ENCODE data around the gene ERCC3.
"Not testable (repeated sequence)": the region's sequence is repeated elsewhere in the genome, so short reads cannot be mapped to it uniquely, and the experiment has no call there.

The ERCC3 gene

DNA sequence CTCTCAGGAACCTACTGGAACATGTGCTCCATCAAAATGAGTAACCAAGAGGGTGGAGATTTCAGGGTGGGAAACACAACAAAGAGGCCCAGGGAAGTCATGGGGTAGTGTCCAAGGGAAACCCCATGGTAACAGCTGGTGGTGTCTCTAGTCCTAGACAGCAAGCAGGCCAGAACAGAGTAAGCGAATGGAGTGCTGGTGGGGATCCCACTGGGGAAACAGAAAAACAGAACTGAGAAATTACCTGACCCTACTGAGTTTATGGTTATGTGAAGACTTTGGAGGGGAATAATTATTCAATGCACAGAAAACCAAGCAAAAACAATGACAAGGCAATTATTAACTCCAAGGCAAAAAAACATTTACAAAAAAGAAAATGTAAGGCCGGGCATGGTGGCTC, 16.9 kb downstream of the ERCC3 start:
- no peak for DNase-seq

DNA sequence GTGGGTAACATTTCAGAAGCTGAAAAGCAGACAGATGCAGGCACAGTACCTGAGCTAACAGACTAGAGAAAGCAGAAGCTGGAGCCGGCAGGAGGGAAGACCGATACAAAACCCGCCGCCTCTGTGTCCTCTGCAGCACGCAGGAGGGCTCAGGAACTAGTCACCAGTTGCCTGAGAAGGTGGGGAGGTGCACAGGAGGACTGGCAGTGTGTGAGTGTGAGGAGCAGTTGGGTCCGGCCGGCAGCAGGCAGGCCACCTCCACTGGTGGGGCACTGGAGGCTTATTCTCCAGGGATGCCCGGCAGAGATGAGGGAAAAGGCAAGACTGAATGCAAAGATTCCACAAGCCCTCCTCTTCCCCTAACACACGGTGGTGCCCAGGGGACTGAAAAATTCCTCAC, 18.2 kb downstream of the ERCC3 start:
- DNase-seq, result no peak

GRCh38 chr2:127275356-127275755, 18.6 kb downstream of the ERCC3 start:
- DNase-seq, result no peak

GRCh38 chr2:127270663-127271062, 23.3 kb downstream of the ERCC3 start:
- no peak for DNase-seq

GRCh38 chr2:127261804-127262406, 32.0 kb downstream of the ERCC3 start:
- no peak for DNase-seq

- no peak for DNase-seq
These were observed 34.6 kb downstream of the ERCC3 start for GRCh38 chr2:127259355-127259754.

DNA sequence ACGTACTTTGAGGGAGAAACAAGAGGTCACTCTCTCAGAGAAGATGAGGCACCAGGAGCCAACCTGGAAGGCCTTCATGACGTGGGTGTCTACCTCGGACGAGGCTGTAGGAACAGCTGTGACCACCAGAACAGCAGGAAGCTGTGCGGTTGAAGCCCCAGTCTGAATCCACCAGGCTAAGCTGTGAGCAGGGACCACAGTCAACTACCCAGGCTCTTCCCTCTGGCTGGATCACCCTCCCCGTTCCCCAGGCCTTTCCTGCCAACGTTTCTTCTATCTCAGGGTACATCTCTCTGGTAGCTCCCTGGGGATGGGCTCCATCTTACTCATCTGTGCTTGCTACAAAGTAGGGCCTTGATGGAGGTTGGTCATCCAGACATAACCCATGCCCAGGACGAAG, 37.1 kb downstream of the ERCC3 start:
- DNase-seq, result no peak

DNA sequence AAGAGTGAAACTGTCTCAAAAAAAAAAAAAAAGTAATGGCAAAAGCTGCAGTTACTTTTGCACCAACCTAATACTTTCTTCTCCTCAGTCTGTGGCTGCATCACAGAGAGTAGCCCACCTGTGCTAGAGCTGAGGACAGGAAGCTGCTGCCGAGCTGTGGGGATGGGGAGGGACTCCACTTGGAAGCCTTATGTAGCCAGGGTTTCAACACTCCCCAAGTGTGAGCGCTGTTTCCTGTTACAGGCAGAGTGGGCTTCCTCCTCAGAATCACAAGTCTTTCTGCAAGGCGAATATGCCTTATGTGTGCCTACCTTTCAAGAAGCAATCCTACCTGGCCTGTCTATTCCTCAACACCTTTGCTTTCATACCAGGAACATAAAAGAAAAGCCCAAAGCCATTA, 37.6 kb downstream of the ERCC3 start:
- no peak for DNase-seq

- no peak for DNase-seq
These were observed 38.2 kb downstream of the ERCC3 start for GRCh38 chr2:127255721-127256120.

- no peak for DNase-seq
These were observed 38.8 kb downstream of the ERCC3 start for GRCh38 chr2:127255146-127255545.

DNA sequence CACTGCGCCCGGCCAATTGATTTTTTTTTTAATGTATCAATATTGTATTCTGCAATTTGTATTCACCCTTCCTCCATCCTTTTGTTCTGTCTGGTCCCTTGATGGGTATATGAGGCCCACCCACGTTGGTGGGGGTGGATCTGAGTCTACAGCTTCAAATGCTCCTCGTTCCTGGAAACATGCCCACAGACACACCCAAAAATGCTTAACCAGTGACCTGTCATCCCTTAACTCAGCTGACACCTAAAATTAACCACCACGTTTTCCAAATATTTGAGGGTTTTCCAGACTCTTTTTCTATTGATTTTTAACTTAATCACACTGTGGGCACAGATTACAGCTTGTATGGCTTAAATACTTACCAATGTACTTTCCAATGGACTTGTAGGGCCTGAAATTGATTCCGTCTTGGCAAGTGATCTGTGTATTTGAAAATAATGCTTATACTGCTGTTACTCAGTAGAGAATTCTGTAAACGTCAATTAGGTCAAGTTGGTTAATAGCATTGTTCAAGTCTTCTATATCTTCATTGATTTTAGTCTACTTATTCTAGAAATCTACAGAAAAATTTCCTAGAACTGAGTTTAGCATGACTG, 39.5 kb downstream of the ERCC3 start:
- DNase-seq, result no peak

DNA sequence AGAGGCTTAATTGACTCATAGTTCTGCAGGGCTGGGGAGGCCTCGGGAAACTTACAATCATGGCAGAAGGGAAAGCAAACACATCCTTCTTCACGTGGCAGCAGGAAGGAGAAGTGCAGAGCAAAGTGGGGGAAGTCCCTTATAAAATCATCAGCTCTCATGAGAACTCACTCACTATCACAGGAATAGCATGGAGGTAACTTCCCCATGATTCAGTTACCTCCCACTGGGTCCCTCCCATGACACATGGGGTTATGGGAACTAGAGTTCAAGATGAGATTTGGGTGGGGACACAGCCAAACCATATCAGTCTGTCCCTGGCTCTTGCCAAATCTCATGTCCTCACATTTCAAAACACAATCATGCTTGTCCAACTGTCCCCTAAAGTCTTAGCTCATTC, 52.8 kb downstream of the ERCC3 start:
- not testable (repeated sequence) for DNase-seq

- no peak for DNase-seq
These were observed 54.5 kb downstream of the ERCC3 start for GRCh38 chr2:127239395-127239794.

DNA sequence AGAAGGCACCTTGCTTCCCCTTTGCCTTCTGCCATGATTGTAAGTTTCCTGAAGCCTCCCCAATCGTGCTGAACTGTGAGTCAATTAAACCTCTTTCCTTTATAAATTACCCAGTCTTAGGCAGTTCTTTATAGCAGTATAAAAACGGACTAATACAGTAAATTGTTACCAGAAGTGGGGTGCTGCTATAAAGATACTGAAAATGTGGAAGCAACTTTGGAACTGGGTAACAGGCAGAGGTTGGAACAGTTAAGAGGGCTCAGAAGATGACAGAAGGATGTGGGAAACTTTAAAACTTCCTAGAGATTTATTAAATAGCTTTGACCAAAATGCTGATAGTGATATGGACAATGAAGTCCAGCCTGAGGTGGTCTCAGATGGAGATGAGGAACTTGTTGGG, 56.2 kb downstream of the ERCC3 start:
- not testable (repeated sequence) for DNase-seq

DNA sequence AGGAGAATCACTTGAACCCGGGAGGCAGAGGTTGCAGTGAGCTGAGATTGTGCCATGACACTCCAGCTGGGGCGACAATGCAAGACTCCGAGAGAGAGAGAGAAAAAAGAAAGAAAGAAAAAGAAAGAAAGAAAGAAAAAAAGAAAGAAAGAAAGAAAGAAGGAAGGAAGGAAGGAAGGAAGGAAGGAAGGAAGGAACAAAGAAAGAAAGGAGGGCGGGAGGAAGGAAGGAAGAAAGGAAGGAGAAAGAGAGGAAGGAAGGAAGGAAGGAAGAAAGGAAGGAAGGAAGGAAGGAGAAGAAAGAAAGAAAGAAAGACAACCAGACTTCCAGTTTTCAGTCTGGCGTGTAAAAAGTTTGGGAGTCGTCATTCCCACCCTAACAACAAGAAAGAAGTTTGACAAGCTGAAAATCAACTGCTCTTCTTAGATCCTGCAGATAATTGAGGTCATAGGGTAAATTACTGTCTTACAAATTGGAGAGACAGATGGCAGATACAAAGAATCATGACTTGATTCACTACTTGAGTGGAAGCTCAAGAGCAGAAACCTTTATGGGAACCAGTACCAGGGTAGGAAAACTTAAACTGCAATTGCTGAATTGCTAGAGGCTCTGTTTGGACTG, 58.8 kb downstream of the ERCC3 start:
- no peak for DNase-seq

GRCh38 chr2:127233710-127234109, 60.2 kb downstream of the ERCC3 start:
- DNase-seq, result no peak

GRCh38 chr2:127231130-127231865, 62.6 kb downstream of the ERCC3 start:
- DNase-seq, result no peak

GRCh38 chr2:127229555-127229954, 64.4 kb downstream of the ERCC3 start:
- DNase-seq, result no peak

- no peak for DNase-seq
These were observed 65.8 kb downstream of the ERCC3 start for GRCh38 chr2:127228102-127228501.

DNA sequence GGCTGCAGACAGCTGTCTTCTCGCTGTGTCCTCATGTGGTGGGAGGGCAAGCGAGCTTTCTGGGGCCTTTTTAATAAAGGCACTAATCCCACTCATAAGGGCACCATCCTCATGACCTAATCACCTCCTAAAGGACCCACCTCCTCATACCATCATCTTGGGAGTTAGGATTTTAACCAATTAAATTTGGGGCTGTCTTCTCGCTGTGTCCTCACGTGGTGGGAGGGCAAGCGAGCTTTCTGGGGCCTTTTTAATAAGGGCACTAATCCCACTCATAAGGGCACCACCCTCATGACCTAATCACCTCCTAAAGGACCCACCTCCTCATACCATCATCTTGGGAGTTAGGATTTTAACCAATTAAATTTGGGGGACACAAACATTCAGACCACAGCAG, 66.7 kb downstream of the ERCC3 start:
- not testable (repeated sequence) for DNase-seq

DNA sequence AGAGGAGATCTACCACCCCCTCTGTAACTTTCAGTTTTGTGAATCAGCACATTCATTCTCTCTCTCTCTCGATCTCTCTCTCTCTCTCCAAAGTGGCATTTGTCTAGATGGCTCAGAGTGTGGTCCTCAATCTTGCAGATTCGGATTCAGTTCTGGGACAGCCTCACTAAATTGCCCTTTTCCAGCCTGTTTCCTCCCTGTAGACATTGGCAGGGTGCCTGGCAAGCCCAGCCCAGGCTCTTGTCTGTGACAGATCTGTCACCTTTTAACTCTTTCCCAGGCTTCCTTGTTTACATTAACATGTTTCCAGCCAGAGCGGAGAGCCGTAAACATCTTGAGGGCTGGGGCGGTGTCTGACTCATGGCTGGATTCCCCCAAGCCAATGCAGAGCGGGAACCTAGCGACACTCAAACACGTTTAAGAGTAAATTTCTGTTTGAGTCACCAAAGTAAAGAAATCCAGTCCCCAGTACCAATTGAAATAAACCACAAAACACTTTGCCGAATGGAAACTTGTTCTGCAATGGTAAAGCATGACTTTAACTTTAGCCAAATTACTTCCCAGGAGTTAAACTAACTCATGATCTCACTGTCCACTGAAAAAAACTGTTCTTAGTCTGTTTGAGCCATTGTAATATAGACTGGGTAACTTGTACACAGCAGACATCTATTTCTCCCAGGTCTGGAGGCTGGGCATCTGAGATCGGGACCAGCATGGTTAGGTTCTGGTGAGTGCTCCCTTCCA, 67.3 kb downstream of the ERCC3 start:
- peak; percentile 47 for DNase-seq

GRCh38 chr2:127226132-127226519, 67.8 kb downstream of the ERCC3 start:
- no peak for DNase-seq

Measured in NCI-H510A (cell line).